Keratinocyte (primary cell): Measurements from ENCODE around the gene CXCL13.

Experiments used
- EZH2 ChIP-seq: IDR thresholded peaks from one replicate; pipeline ENCODE4 v1.6.1; 2012; ENCODE audit warnings: inconsistent platforms, mild to moderate bottlenecking, low read length, moderate library complexity
- TF ChIP-seq, protein P1 (sequence below), 3 experiments: IDR thresholded peaks in 1 of 3; conservative IDR thresholded peaks in 1 of 3; optimal IDR thresholded peaks in 1 of 3; 2 replicates in 2 of 3; 3 replicates in 1 of 3; pipeline versions ENCODE3 to v1.5.1; 2011; ENCODE audit warnings: low read length in 3 of 3, mild to moderate bottlenecking in 3 of 3, moderate library complexity in 2 of 3, control low read depth in 1 of 3, inconsistent platforms in 1 of 3; ENCODE audit not compliant: insufficient read depth in 2 of 3; ENCODE audit errors: extremely low read depth in 1 of 3

DNA sequence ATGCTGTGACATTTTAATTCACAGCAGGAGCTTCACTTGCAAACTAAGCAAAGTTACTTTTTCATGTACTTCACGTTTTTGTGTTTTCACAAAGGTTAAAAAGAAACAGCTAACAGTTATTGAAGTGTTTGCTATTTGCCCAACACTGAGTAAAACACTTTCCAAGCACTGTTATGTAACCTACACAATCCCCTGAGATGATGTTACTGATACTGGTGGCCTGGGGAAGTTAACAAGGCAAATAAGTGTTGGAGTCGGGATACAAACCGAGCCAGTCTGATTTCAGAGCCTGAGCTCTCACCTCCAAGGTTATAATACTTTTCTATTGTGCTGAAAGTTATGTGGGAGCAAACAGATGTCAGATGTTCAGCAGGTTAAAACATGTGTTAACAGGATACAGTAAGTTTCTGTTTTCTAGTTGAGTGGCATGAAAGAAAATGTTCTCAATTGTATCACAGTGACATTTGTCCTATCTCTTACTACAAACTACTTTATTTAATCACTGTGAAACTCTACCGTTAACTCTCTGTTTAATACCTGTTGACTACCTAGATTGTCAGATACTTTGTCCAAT is 3.9 kb upstream of the CXCL13 start:
- TF ChIP-seq, protein P1, sequence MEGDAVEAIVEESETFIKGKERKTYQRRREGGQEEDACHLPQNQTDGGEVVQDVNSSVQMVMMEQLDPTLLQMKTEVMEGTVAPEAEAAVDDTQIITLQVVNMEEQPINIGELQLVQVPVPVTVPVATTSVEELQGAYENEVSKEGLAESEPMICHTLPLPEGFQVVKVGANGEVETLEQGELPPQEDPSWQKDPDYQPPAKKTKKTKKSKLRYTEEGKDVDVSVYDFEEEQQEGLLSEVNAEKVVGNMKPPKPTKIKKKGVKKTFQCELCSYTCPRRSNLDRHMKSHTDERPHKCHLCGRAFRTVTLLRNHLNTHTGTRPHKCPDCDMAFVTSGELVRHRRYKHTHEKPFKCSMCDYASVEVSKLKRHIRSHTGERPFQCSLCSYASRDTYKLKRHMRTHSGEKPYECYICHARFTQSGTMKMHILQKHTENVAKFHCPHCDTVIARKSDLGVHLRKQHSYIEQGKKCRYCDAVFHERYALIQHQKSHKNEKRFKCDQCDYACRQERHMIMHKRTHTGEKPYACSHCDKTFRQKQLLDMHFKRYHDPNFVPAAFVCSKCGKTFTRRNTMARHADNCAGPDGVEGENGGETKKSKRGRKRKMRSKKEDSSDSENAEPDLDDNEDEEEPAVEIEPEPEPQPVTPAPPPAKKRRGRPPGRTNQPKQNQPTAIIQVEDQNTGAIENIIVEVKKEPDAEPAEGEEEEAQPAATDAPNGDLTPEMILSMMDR (optimal IDR thresholded peaks at IDR 0.05 in 1 of 3, IDR thresholded peaks at IDR 0.05 in 1 of 3, conservative IDR thresholded peaks at IDR 0.05 in 1 of 3; ENCODE audit: extremely low read depth in 1 of 3, insufficient read depth in 2 of 3, low read length in 3 of 3), result no peak
- TF ChIP-seq EZH2, result no peak
